Esophagus squamous epithelium (tissue), 5 donors: ENCODE measurements around the gene ZNF814. TPM values are rescaled to one million over a fixed set of nuclear protein-coding genes. Genes with fewer than 3 reads are reported as not detected.
A peak's percentile ranks its signal among the peaks of the same experiment; 100 is the strongest.

Source experiments
- DNase-seq: peaks from one replicate; lab custom pipeline; 2025; lab: John Stamatoyannopoulos, UW
- H3K27ac ChIP-seq, 4 donors: fragments of 200-600 bp; sonication (generic); one replicate each; pipeline ENCODE4 v1.5.1; 2016 to 2019; ENCODE audit warnings: mild to moderate bottlenecking in 1 of 4
- H3K27me3 ChIP-seq, 4 donors: fragments of 200-600 bp; sonication (generic); 1 replicate in 3 of 4; 2 replicates in 1 of 4; pipeline versions ENCODE4 v1.5.1 to v1.6.0; 2017 to 2021; ENCODE audit warnings: antibody characterized with exemption in 1 of 4
- H3K36me3 ChIP-seq, 3 donors: fragments of 200-600 bp; sonication (generic); one replicate each; pipeline ENCODE4 v1.5.1; 2016 to 2019
- H3K4me1 ChIP-seq, 3 donors: fragments of 200-600 bp; sonication (generic); one replicate each; pipeline ENCODE4 v1.5.1; 2017 to 2019
- H3K4me3 ChIP-seq, 4 donors: fragments of 200-600 bp; sonication (generic); 1 replicate in 3 of 4; 2 replicates in 1 of 4; pipeline ENCODE4 v1.5.1; 2016 to 2019; ENCODE audit warnings: mild to moderate bottlenecking in 2 of 4, moderate library complexity in 1 of 4
- H3K9me3 ChIP-seq, 3 donors: fragments of 200-600 bp; sonication (generic); one replicate each; pipeline ENCODE4 v1.5.1; 2016 to 2019
- POLR2A ChIP-seq, 4 donors: fragments of 450-650 bp; IDR thresholded peaks; one replicate each; pipeline ENCODE4 v1.6.1; 2017; ENCODE audit warnings: antibody characterized with exemption in 4 of 4, mild to moderate bottlenecking in 4 of 4, moderate library complexity in 3 of 4
- WGBS, 2 donors: methylation state at CpG; one replicate each; pipeline ENCODE4 v1.1.5; 2018; 5-methylcytosine and 5-hydroxymethylcytosine counted together
- intact Hi-C: fragments of 100-400 bp; cut with DNase I; formaldehyde crosslinking; loops from one replicate; pipeline ENCODE4 v1.15.0; 2022
- total RNA-seq, 4 donors: library from RNA; depleted of rRNA; stranded (reverse); fragments of >200 nt; gene quantifications; one replicate each; pipeline ENCODE4 v1.1.0, GENCODE V29; 2016
- TF ChIP-seq, protein P1 (sequence below), 6 experiments: fragments of 450-650 bp in 4 of 6; fragments of 200-600 bp in 2 of 6; sonication (generic) in 2 of 6; IDR thresholded peaks; one replicate each; pipeline ENCODE4 v1.5.1; 2016 to 2019; ENCODE audit warnings: antibody characterized with exemption in 6 of 6, mild to moderate bottlenecking in 4 of 6, moderate library complexity in 4 of 6
- donor health status: DM: yes; HTN: yes; CAD: no.

Gene ZNF814
- total RNA-seq, result 10 to 100 TPM in 1 of 4 donors, 1 to 10 TPM in 3; 3.0 to 12.6 (median 5.0) TPM

DNA sequence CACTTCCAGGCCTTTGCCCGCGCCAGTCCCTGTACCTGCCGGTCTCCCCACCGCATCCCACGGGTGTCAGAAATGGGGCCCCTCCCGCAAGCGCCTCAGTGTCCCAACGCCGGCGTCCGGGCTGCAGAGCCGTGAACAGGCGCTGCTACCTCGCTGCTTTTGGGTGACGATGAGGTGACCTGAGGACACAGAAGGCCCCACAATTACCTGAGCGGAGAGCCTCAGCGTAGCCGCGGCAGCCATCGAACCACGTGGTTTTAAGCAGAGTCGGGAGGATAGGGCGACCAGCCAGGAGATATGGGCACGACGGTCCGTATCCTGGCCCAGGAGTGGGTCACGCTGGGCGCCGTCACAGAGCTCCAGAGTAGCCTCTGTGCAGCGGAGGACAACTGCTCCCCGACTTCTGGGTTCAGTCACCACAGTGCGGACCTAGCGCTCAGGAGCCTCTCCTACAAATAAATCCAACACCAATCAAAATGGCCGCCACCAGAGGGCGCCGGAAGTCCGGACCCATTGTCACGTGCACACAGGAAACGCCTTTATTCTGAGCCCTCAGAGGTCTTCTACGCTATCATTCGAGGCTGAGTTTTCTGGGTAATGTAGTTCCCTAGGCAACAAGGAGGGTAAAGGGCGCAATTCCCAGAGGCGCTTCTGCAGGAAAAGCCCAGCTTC lies at the start of gene ZNF814:
TSS of gene ZNF814 (minus strand) at position 478 of the 672 bp plus-strand sequence. CDS start at position 243, 235 bp downstream.
- WGBS, 2 donors, result 2 to 6% methylated on average over 20 to 21 of the region's 43 CpGs
- H3K27ac ChIP-seq, result peak within 1 kb of the TSS; percentile 33 to 78 (median 64)

DNA sequence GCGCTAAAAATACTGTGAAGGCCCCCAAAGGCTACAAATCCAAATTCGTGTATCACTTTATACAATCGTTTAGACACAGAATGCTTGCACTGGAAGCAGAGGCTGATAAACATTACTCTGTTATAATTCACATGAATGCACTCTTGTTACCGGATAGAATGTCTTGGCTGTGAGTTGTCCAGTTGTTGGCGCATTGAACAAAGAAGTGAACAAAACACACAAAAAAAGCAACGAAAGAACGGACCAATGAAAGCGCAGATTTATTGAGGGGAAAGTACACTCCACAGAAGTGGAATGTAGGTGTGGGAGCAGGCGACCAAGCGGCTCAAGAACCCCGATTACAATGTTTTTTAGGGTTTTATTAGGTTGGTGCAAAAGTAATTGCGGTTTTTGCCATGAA lies 46.9 kb upstream of the ZNF814 start:
- Histone ChIP-seq H3K27ac (no peak overlapping the region), H3K36me3 (peaks cover 0 to 67% (median 0%) of the 10 kb centered on the region in 3 donors), H3K27me3 (no peaks in the 10 kb centered on the region), H3K4me3 (peak overlapping the region in 1 of 4 donors; percentile 77), H3K4me1 (peaks cover 0 to 10% (median 0%) of the 10 kb centered on the region in 3 donors), H3K9me3 (peaks cover 0 to 98% (median 74%) of the 10 kb centered on the region in 3 donors)
- intact Hi-C loops, result no loop called here
- WGBS, 2 donors, result 83 to 89% methylated on average over 12 of the region's 12 CpGs
- DNase-seq, result no peak
- TF ChIP-seq, protein P1, sequence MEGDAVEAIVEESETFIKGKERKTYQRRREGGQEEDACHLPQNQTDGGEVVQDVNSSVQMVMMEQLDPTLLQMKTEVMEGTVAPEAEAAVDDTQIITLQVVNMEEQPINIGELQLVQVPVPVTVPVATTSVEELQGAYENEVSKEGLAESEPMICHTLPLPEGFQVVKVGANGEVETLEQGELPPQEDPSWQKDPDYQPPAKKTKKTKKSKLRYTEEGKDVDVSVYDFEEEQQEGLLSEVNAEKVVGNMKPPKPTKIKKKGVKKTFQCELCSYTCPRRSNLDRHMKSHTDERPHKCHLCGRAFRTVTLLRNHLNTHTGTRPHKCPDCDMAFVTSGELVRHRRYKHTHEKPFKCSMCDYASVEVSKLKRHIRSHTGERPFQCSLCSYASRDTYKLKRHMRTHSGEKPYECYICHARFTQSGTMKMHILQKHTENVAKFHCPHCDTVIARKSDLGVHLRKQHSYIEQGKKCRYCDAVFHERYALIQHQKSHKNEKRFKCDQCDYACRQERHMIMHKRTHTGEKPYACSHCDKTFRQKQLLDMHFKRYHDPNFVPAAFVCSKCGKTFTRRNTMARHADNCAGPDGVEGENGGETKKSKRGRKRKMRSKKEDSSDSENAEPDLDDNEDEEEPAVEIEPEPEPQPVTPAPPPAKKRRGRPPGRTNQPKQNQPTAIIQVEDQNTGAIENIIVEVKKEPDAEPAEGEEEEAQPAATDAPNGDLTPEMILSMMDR (IDR thresholded peaks at IDR 0.05), result no peak
- TF ChIP-seq POLR2A (IDR thresholded peaks at IDR 0.05), result no peak

More for the DNA sequence above, at the start of gene ZNF814:
- intact Hi-C loops, result no loop called here
- DNase-seq, result peak; percentile 15
- TF ChIP-seq, protein P1 (IDR thresholded peaks at IDR 0.05), result peak in 3 of 6 experiments; percentile 5 to 44 (median 30)
- TF ChIP-seq POLR2A (IDR thresholded peaks at IDR 0.05), result no peak
- Histone ChIP-seq H3K9me3 (peaks cover 0 to 57% (median 15%) of the 10 kb centered on the region in 3 donors), H3K27me3 (no peaks in the 10 kb centered on the region), H3K36me3 (peaks cover 0 to 20% (median 0%) of the 10 kb centered on the region in 3 donors), H3K4me3 (peak within 1 kb of the TSS; percentile 42 to 67 (median 56)), H3K4me1 (peaks cover 0 to 33% (median 6%) of the 10 kb centered on the region in 3 donors)

DNA sequence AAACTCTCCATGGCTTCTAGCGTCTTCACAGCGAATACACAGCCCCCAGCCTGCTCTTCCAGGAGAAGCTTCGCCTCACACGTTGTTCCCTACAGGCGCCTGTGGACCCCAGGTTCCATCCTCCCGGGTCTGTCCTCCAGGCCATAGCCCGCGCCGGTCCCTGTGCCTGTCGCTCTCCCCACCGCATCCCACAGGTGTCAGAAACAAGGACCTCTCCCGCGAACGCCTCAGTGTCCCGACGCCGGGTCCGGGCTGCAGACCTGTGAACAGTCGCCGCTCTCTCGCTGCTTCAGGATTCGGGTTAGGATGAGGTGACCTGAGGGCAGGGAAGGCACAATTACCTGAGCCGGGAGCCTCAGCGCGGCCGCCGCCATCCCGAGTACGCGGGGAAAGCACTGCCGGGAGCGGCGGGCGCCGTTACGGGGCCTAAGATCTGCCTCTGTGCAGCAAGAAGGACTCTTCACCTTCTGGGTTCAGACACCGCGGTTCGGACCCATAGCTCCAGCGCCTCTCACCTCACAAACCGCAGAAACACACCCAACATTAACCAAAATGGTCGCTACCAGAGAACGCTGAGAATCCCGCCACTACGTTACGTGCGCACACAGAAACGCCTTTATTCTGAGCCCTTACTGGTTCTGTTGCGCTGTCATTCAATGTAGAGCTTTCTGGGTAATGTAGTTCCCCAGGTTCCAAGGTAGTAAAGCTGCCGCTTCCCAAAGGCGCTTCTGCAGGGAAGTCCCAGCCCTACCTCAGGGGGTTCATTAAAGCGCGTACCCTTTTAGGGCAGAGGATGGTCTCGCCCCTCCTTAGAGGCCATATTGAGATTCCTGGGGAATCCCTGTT lies 46.2 kb upstream of the ZNF814 start, which contains the start of gene ZNF418:
TSS of gene ZNF418 (minus strand) at position 583 of the 846 bp plus-strand sequence. CDS start 1,580 bp downstream, outside the sequence.
- peak within 1 kb of the TSS; percentile 59 to 80 (median 78) for H3K27ac ChIP-seq
- 13 to 20% methylated on average over 18 to 23 of the region's 54 CpGs for WGBS, 2 donors
- TF ChIP-seq POLR2A (IDR thresholded peaks at IDR 0.05), result no peak
- TF ChIP-seq, protein P1 (IDR thresholded peaks at IDR 0.05), result no peak
- peak within 1 kb of the TSS; percentile 51 to 77 (median 63) for H3K4me3 ChIP-seq
- H3K27me3 ChIP-seq, result no peaks in the 10 kb centered on the region
- no peak for DNase-seq
- intact Hi-C loops, result no loop called here
- peaks cover 0 to 67% (median 0%) of the 10 kb centered on the region in 3 donors for H3K36me3 ChIP-seq
- H3K9me3 ChIP-seq, result peaks cover 0 to 100% (median 81%) of the 10 kb centered on the region in 3 donors
- peaks cover 0 to 10% (median 0%) of the 10 kb centered on the region in 3 donors for H3K4me1 ChIP-seq

DNA sequence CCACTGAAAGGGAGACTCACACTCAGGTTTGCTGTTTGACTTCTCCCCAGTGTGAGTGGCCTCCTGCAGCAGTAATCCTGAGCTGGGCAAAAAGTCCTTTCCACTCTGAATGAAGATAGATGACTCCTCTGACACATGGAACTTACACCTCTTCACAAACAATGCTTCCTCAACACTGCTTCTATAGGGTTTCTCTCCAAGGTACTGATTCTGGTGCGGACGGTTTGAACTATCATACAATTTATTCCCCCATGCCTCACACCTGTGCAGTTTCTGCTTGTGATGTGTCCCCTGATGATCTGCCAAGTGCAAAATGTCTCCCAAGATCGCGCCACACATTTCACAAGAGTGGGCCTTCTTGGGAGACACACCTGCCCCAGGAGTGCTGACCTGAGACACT lies 38.8 kb upstream of the ZNF814 start:
- TF ChIP-seq, protein P1 (IDR thresholded peaks at IDR 0.05), result no peak
- no peak for TF ChIP-seq POLR2A (IDR thresholded peaks at IDR 0.05)
- DNase-seq, result no peak
- intact Hi-C loops, result no loop called here
- H3K36me3 ChIP-seq, result peaks cover 0 to 73% (median 0%) of the 10 kb centered on the region in 3 donors
- H3K9me3 ChIP-seq, result peaks cover 0 to 97% (median 72%) of the 10 kb centered on the region in 3 donors
- 100% methylated on average over 2 to 4 of the region's 4 CpGs for WGBS, 2 donors
- no peaks in the 10 kb centered on the region for H3K27me3 ChIP-seq
- H3K27ac ChIP-seq, result no peak overlapping the region
- H3K4me1 ChIP-seq, result no peaks in the 10 kb centered on the region
- H3K4me3 ChIP-seq, result no peak overlapping the region
